HG03354 (cell line): ENCODE measurements around the gene AADACL4.

ENCODE experiments used
- ATAC-seq: cut with Tn5 transposase; IDR thresholded peaks from one replicate; pipeline ENCODE4 v1.9.1; 2021; ENCODE audit warnings: mild to moderate bottlenecking; ENCODE audit not compliant: unreplicated experiment, poor library complexity, severe bottlenecking

AADACL4 gene

GRCh38 chr1:12643785-12644184 is at the start of gene AADACL4:
AADACL4 (plus strand) TSS chr1:12644085; CDS start chr1:12644547, 462 bp downstream.
- ATAC-seq: no peak

- ATAC-seq: no peak
These were observed 49.4 kb upstream of the AADACL4 start for GRCh38 chr1:12594490-12594889.

GRCh38 chr1:12594966-12595756 is 48.7 kb upstream of the AADACL4 start:
- no peak for ATAC-seq

DNA sequence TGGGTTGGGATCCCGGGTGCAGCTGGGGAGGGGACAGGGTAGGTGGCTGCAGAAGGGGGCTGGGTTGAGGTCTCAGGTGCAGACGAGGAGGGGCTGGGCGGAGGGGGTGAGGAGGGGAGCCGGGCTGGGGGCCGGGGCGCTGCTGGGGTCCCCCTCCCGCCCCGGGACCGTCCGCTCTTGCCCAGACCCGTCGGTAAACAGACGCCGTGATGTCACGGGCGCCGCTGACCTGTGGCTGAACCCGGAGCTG is 48.2 kb upstream of the AADACL4 start:
- no peak for ATAC-seq

- ATAC-seq: peak; percentile 84
These were observed 47.7 kb upstream of the AADACL4 start for GRCh38 chr1:12596007-12596821.

DNA sequence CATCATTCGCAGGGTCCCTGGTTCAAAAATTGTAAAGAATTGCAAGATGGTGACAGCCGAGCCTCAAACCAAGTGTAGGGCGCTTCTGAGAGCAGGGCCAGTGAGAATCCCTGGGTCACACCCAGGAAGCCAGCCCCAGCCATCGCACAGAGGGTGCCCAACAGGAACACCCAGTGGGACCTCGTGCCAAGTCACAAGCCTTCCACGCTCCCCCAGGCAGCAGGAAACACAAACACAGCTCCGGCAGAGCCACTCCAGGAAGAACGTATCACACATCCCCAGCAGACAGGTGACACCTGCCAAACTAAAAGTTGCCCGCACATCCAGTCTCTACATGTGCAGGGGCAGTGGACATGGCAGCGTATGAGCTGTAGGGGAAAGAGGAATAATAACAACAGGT is 46.1 kb upstream of the AADACL4 start:
- no peak for ATAC-seq

DNA sequence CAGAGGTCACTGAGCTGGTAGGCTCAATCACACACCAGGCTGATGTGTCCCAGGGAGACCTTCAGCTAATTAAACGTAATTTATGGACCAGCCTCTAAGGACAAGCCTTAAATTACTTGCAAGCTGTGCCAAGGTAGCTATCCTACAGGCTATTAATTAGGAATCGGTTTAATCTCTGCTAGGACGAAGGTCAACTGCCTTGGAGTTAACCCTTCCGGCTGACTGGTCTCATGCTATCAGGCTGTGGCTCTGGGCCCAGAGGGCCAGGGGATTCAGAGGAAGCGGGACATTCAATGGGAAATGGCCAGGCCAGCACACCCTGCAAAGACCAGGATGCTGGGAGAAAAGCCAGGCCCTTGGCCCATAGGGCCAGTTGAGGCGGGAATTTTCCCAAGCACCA is 44.9 kb upstream of the AADACL4 start:
- no peak for ATAC-seq

DNA sequence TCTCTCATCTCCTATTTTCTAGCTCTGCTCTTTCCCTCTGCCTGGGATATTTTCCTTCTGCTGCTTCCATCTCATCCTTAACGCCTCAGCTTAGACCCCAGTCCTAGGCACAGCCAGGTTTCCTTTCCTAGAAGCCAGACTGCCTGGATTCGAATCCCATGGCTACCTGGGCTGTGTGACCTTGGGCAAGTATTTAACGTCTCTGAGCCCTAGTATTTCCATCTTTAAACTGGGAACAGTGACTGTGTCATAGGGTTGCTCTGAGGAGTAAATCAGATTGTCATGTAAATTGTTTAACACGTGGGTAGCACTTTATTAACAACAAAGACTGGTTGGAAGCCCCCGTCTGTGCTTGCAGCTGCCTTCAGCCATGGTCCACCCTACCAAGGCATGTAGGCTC is 44.2 kb upstream of the AADACL4 start:
- no peak for ATAC-seq

- ATAC-seq: no peak
These were observed 43.5 kb upstream of the AADACL4 start for GRCh38 chr1:12600335-12600734.

- no peak for ATAC-seq
These were observed 42.8 kb upstream of the AADACL4 start for GRCh38 chr1:12600880-12601633.

DNA sequence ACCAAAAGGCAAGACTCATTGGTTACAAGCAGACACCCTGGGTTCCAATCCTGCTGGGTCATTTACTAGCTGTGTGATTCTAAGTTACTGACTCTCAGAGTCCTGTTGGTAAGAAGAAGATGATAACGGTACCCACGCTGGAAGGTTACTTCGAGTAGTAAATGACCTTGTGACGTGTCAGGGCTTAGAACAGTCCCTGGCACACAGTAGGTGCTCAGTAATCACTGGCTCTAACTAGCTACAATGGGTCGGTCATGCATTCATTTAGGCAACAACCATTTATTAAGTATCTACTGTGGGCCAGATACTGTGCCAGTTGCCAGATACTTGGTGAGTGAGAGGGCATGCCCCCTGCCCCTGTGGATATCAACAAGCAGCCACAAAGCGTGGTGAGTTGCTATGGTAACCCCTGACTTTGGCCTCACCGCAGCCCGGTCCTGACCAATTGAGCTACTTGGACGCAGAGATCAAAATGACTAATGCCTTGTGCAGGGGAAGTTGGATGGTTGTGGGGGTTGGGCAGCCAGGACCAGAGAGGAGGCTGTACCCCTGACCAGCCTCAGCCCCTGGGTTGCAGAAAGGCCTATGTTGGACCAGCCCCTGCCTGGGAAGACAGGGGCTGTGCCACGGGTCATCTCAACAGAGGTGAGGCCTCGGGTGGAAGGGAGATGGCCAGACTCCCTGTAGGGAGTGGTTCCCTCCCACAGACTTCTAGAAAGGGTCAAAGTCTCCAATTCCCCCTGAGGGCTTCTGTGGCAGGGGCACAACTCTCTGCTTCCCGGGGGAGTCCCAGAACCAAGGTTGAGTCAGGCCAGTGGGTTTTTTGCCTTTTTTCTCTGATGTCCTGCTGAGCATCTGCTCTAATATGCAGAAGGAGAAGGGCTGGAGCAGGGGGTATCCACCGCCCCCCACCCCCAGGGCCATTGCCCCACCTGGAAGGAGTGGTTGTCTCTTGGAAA is 41.9 kb upstream of the AADACL4 start:
- ATAC-seq: peak; percentile 53

GRCh38 chr1:12602659-12603024 is 41.2 kb upstream of the AADACL4 start:
- no peak for ATAC-seq

- ATAC-seq: no peak
These were observed 40.7 kb upstream of the AADACL4 start for GRCh38 chr1:12603224-12603623.

GRCh38 chr1:12604114-12604874 is 39.6 kb upstream of the AADACL4 start:
- ATAC-seq: peak; percentile 88

GRCh38 chr1:12604986-12605385 is 38.9 kb upstream of the AADACL4 start:
- ATAC-seq: no peak

- no peak for ATAC-seq
These were observed 36.6 kb upstream of the AADACL4 start for GRCh38 chr1:12607263-12607662.

GRCh38 chr1:12608311-12608957 is 35.5 kb upstream of the AADACL4 start:
- no peak for ATAC-seq

GRCh38 chr1:12609469-12610003 is 34.3 kb upstream of the AADACL4 start:
- no peak for ATAC-seq
